HepG2 (cell line): ENCODE measurements around the gene TRIM6.

ENCODE experiments used
- BCL6 ChIP-seq: IDR thresholded peaks from 2 replicates; pipeline ENCODE4 v1.6.1; 2016; ENCODE audit warnings: missing genetic modification reagents, missing compliant biosample characterization
- BRCA1 ChIP-seq: sonication (generic); formaldehyde crosslinking; IDR thresholded peaks from 2 replicates; pipeline ENCODE4 v1.4.0; 2020; ENCODE audit warnings: missing genetic modification reagents
- CERS6 ChIP-seq: sonication (generic); formaldehyde crosslinking; IDR thresholded peaks from 2 replicates; pipeline ENCODE4 v1.5.0; 2020; ENCODE audit warnings: missing genetic modification reagents
- CTCF ChIP-seq: sonication (generic); formaldehyde crosslinking; IDR thresholded peaks from 2 replicates; pipeline ENCODE4 v1.5.0; 2020; ENCODE audit warnings: mild to moderate bottlenecking, missing genetic modification reagents, moderate library complexity
- DPF2 ChIP-seq: sonication (generic); formaldehyde crosslinking; IDR thresholded peaks from 2 replicates; pipeline ENCODE4 v1.4.0; 2020; ENCODE audit warnings: mild to moderate bottlenecking, low read depth, missing genetic modification reagents, borderline replicate concordance
- EHMT2 ChIP-seq: fragments of 200-600 bp; sonication (generic); IDR thresholded peaks from 2 replicates; pipeline ENCODE4 v1.7.0; 2017; ENCODE audit warnings: antibody characterized with exemption, low read depth, low read length, borderline replicate concordance
- EP300 ChIP-seq, 3 experiments: sonication (generic) in 1 of 3; formaldehyde crosslinking in 1 of 3; IDR thresholded peaks; 2 replicates each; pipeline versions ENCODE4 v1.5.1 to v1.6.1; 2011 to 2020; ENCODE audit warnings: low read depth in 2 of 3, low read length in 2 of 3, borderline replicate concordance in 1 of 3, improper control_type of control experiment in 1 of 3, mild to moderate bottlenecking in 1 of 3, missing genetic modification reagents in 1 of 3, moderate library complexity in 1 of 3
- KDM1A ChIP-seq: IDR thresholded peaks from 2 replicates; pipeline ENCODE4 v1.6.1; 2016; ENCODE audit warnings: missing compliant biosample characterization
- MIXL1 ChIP-seq: IDR thresholded peaks from 2 replicates; pipeline ENCODE4 v1.6.1; 2016
- POLR2AphosphoS2 ChIP-seq: IDR thresholded peaks from 2 replicates; pipeline ENCODE4 v1.6.1; 2011; ENCODE audit warnings: low read depth, low read length, improper control_type of control experiment
- RAD21 ChIP-seq: fragments of 450-650 bp; formaldehyde crosslinking; IDR thresholded peaks from 2 replicates; pipeline ENCODE4 v1.5.0; 2020; ENCODE audit warnings: mild to moderate bottlenecking
- ZBTB4 ChIP-seq: sonication (generic); formaldehyde crosslinking; IDR thresholded peaks from 2 replicates; pipeline ENCODE4 v1.4.0; 2020; ENCODE audit warnings: missing genetic modification reagents, mild to moderate bottlenecking, borderline replicate concordance
- ZFX ChIP-seq: sonication (generic); formaldehyde crosslinking; IDR thresholded peaks from 2 replicates; pipeline ENCODE4 v1.4.0; 2020; ENCODE audit warnings: mild to moderate bottlenecking, low read depth, missing genetic modification reagents, moderate library complexity
- ZNF138 ChIP-seq: sonication (generic); formaldehyde crosslinking; IDR thresholded peaks from 2 replicates; pipeline ENCODE4 v1.5.0; 2020; ENCODE audit warnings: mild to moderate bottlenecking, low read depth, missing genetic modification reagents

DNA sequence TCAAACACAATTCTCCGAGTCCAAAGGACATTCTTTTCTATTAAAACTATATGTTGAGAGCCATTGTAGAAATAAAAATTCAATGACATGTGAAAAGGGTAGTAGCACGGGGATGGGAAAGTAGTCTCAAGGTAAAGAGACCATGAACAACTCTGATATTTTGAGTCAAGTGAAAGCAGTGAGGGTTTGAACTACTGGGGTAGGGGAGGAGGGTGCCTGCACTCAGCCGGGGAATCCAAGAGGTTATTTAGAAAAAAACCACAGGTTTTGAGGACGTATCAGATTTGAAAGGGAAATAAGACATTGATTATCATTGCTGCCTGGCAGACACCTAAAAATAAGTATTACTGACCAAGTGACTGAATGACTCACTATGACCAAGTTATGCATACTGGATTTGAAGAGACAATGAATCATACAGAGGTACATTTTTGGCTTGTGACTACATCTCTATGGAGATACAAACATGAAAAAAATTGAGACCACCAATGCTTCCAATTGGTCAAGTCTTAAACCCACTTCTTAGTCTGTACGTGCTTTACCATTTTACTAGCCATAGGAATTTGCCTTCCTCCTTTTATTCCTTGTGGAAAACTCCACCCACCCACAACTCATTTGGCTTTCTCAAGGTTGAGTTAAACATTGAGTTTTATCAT lies 45.9 kb upstream of the TRIM6 start:
- no peak for TF ChIP-seq ZBTB4
- no peak for TF ChIP-seq BRCA1 (CRISPR knock-in tag)
- no peak for TF ChIP-seq EP300 (IDR thresholded peaks at IDR 0.05; ENCODE audit: low read depth in 2 of 2, low read length in 2 of 2)
- TF ChIP-seq EP300 (CRISPR knock-in tag; IDR thresholded peaks at IDR 0.05; ENCODE audit: borderline replicate concordance): no peak
- no peak for TF ChIP-seq POLR2AphosphoS2
- no peak for TF ChIP-seq MIXL1 (CRISPR knock-in tag)
- no peak for TF ChIP-seq CTCF (CRISPR knock-in tag)
- no peak for TF ChIP-seq ZNF138 (CRISPR knock-in tag)
- TF ChIP-seq BCL6: no peak
- no peak for TF ChIP-seq DPF2 (CRISPR knock-in tag)
- no peak for TF ChIP-seq KDM1A (CRISPR knock-in tag)
- TF ChIP-seq RAD21 (CRISPR knock-in tag): no peak
- TF ChIP-seq ZFX (CRISPR knock-in tag): no peak
- TF ChIP-seq EHMT2: no peak
- no peak for TF ChIP-seq CERS6 (CRISPR knock-in tag)
